GM18861 (cell line): ENCODE data around the gene SRRT.
"Not testable (repeated sequence)": the region's sequence is repeated elsewhere in the genome, so short reads cannot be mapped to it uniquely, and the experiment has no call there.

ENCODE experiments used
- ATAC-seq: cut with Tn5 transposase; IDR thresholded peaks from one replicate; pipeline ENCODE4 v1.9.1; 2021; ENCODE audit not compliant: unreplicated experiment

The SRRT gene

GRCh38 chr7:100893910-100894721 lies 19.2 kb downstream of the SRRT start:
- ATAC-seq: no peak

DNA sequence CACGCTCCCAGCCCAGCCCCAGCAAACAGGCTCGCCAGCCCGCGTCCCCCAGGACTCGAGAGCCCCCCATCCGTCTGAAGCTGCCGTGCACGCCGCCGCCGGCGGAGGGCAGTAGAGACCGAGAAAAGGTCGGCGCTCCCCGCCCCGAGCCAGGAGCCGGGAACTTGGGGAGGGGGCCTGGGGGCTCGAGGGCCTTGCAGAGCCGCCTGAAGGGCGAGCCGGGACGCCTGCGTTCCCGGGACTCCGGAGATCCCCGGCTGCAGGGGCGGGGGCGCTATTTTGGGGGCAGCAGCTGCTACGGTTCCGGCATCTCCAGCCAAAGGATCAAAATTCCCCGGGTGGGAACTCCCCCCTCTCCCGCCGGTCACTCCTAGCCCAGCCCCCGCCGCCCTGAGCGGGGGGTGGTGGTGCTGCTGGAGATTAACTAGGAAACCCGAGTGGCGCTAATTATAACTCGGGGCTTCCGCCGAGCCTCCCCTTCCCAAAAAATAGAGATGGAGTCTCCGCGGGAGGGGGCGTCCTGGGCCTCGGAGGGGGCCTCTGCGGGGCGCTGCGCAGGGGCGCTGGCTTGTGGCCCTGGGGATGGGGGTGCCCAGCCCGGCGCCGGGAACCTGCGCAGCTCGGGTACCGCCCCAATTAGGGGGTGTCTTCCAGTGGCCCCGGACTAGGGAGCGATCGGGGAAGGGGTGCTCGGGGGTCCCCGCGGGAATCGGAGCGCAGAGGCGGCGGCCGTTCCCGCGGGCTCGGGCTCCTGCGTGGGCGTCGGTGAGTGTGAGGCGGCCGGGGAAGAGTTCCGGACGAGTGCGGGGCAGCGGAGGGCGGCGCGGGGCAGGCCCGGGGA lies 20.2 kb downstream of the SRRT start:
- ATAC-seq: no peak

- no peak for ATAC-seq
These were observed 20.7 kb downstream of the SRRT start, which contains the start of gene ACHE for GRCh38 chr7:100895701-100895955. Gene ACHE, minus strand, starts transcription at chr7:100895888. Its CDS starts 1,656 bp downstream, at chr7:100894232.

- ATAC-seq: no peak
These were observed 21.2 kb downstream of the SRRT start for GRCh38 chr7:100895956-100896731.

DNA sequence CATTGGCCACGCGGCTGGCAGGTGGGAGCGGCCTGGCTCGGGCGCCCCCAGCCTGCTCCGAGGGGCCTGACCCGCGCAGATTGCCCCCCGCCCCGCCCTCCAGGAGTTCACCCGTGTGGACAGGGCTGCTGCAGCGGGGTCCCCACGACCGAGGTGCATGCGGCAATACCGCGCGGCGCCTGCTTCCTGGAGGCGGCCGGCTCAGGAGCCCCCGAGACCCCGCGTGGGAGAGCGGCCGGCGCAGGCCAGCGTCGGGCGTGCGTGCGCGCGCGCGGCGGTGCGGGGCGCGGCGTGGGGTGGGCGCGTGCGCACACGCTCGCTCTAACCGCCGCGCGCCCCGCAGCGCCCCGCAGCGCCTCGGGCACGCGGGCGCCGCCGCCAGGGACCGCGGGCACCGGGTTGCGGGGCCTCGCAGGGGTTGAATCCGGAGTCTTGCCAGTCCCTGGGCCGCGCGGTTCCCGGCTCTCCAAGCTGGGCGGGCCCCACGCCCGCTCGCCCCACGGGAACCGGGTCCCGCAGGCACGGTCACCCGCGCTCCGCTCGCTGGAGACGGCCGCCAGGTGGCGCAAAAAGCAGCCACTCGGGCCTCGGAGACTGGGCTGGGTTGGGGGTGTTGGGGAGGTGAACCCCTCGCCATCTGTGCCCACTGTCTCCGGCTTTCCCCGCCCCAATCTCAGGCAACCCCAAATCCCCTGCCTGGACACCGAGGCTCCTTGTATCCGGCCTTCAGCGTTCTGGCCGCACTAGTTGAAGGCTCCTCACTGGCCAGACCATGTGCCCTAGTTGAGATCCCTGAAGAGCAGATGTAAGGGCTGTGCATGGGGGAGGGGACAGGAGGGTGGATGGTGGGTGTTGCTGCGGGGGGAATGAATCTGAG lies 22.1 kb downstream of the SRRT start:
- no peak for ATAC-seq

DNA sequence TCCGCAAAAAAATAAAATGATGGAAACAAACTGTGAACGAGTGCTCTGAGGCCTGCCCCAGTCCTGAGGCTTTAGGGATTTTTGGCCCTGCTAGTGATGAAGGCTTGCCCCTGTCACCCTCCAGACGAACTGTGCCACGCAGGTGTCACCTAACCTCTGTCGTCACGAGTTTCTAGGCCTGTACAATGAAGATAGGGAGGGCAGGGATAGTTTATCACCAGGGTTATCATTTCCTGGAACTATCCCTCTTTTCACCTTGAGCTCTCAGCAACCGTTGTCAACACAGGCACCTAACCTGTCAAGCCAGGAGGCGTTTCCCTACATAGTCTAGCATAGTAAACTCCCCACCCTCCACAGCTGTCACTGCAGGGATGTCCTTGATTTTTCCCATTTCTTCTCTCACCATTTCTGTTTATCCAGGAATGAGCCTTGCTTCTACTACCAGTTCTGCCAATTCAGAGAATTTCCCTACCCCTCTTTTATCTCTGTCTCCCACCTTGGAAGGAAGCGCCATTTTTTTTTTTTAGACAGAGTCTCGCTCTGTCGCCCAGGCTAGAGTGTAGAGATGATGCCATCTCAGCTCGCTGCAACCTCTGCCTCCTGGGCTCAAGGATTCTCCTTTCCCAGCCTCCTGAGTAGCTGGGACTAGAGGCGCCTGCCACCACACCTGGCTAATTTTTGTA lies 23.0 kb downstream of the SRRT start:
- no peak for ATAC-seq

- no peak for ATAC-seq
These were observed 24.5 kb downstream of the SRRT start for GRCh38 chr7:100899432-100899831.

DNA sequence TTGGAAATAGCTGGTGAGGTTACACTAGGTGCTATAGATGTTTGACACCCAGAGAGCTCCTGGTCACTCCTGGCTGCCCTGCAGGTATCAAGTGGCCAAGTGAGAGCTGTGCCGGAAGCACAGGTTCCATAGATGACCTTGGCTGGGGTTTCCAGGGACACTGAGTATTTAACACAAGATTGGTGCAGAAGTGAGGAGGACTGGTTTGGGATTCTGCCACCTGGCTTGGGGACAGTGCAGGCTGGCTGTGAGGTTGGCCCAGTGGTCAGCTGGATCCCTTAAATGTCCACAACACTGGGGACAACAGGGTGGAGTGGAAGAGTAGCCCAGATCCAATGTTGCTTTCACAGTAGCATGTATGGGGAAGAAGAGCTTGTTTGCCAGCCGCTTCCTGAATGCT lies 26.1 kb downstream of the SRRT start:
- no peak for ATAC-seq

DNA sequence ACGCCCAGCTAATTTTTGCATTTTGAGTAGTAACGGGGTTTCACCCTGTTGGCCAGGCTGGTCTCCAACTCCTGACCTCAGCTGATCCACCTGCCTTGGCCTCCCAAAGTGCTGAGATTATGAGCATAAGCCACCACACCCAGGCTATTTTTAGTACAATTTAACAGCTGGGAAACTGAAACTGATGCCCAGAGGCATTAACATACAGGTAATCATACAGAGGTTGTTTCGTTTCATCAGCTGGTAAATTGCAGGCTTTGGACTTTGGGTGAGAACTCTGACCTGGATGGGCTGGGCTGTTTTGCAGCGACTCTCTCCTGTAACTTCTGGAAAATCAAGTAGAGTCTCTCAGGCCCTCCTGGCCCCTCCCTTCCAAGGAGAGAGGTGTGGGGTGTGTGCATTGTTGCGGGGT lies 27.0 kb downstream of the SRRT start:
- no peak for ATAC-seq

GRCh38 chr7:100902638-100903037 lies 27.7 kb downstream of the SRRT start:
- ATAC-seq: no peak

- ATAC-seq: no peak
These were observed 33.6 kb downstream of the SRRT start for GRCh38 chr7:100908512-100908911.

DNA sequence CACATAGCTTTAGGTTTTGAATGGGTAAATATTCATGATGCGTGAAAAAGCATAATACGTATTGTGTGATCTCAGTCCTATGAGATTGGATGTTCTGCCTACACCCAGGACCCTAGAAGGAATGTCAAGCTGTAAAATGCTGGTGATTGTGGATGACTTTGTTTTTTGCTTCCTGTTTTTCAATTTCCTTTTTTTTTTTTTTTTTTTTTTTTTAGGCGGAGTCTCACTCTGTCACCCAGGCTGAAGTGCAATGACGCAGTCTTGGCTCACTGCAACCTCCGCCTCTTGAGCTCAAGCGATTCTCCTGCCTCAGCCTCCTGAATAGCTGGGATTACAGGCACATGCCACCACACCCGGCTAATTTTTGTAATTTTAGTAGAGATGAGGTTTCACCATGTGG lies 35.5 kb downstream of the SRRT start:
- not testable (repeated sequence) for ATAC-seq

DNA sequence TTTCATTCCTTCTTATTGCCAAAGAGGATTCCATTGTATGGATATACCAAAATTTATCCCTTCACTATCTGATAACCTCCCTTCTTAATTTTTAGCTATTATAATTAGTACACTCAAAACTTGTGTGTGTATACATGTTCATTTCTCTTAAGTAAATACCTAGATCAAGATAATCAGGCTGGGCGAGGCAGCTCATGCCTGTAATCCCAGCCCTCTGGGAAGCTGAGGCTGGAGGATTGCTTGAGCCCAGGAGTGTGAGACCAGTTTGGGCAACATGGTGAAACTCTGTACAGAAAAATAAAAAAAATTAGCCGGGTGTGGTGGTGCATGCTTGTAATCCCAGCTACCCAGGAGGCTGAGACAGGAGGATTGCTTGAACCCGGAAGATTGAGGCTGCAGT lies 36.6 kb downstream of the SRRT start:
- no peak for ATAC-seq

DNA sequence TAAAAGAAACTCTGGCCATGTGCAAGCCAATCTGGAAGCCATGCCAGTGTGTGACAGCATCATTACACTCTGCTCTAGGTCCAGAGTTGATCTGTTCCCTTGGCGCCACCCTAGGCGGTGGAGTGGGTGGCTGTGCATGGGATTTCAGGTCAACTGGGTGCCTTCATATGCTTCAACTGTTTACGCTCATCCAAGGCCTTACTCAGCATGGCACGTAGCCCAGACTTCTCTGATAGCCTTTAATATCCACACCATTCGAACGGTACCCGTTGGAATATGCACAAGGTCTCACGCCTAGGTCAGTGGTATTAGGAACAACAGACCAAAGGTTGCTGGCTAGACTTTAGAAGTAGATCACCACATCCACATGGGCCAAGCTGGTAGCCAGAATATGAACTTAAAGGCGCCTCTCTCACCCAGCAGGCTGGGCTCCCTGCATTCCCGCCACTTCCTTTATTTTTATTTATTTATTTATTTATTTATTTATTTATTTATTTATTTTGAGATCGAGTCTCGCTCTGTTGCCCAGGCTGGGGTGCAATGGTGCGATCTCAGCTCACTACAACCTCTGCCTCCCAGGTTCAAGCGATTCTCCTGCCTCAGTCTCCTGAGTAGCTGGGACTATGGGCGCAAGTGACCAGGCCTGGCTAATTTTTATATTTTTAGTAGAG lies 39.4 kb downstream of the SRRT start:
- no peak for ATAC-seq

GRCh38 chr7:100914879-100915447 lies 40.1 kb downstream of the SRRT start:
- ATAC-seq: no peak

GRCh38 chr7:100919335-100919734 lies 44.4 kb downstream of the SRRT start:
- not testable (repeated sequence) for ATAC-seq

GRCh38 chr7:100919779-100920437 lies 45.0 kb downstream of the SRRT start:
- not testable (repeated sequence) for ATAC-seq

- ATAC-seq: no peak
These were observed 46.1 kb downstream of the SRRT start for GRCh38 chr7:100921039-100921438.

- not testable (repeated sequence) for ATAC-seq
These were observed 48.7 kb downstream of the SRRT start for GRCh38 chr7:100923616-100924015.
